ENCODE results near the gene MEIS2. TPM values are rescaled to one million over a fixed set of nuclear protein-coding genes. Genes with fewer than 3 reads are reported as not detected.

The MEIS2 gene
- total RNA-seq, 4 donors from 2014 or later: 7.5 to 40.4 (median 21.2) TPM

- no peaks in the 10 kb centered on the region for H3K27me3 ChIP-seq
- TF ChIP-seq POLR2A (IDR thresholded peaks at IDR 0.05) (no peak), CTCF (IDR thresholded peaks at IDR 0.05) (no peak)
- H3K27ac ChIP-seq: no peak overlapping the region
- H3K36me3 ChIP-seq: no peaks in the 10 kb centered on the region
- no peaks in the 10 kb centered on the region for H3K9me3 ChIP-seq
- no peaks in the 10 kb centered on the region for H3K4me1 ChIP-seq
- no peak for DNase-seq
- H3K4me3 ChIP-seq: no peak overlapping the region
Observed at GRCh38 chr15:36931434-36931833, 168.9 kb downstream of the MEIS2 start.

GRCh38 chr15:36926427-36926825, 173.9 kb downstream of the MEIS2 start:
- H3K9me3 ChIP-seq: no peaks in the 10 kb centered on the region
- no peaks in the 10 kb centered on the region for H3K36me3 ChIP-seq
- no peaks in the 10 kb centered on the region for H3K4me1 ChIP-seq
- DNase-seq: no peak
- H3K27ac ChIP-seq: no peak overlapping the region
- TF ChIP-seq POLR2A (IDR thresholded peaks at IDR 0.05) (no peak), CTCF (IDR thresholded peaks at IDR 0.05) (no peak)
- H3K27me3 ChIP-seq: no peaks in the 10 kb centered on the region
- H3K4me3 ChIP-seq: no peak overlapping the region

- no peak for DNase-seq
- Histone ChIP-seq H3K4me3 (no peak overlapping the region), H3K36me3 (no peaks in the 10 kb centered on the region), H3K9me3 (no peaks in the 10 kb centered on the region), H3K27ac (no peak overlapping the region), H3K4me1 (no peaks in the 10 kb centered on the region), H3K27me3 (no peaks in the 10 kb centered on the region)
- no peak for TF ChIP-seq POLR2A (IDR thresholded peaks at IDR 0.05)
- TF ChIP-seq CTCF (IDR thresholded peaks at IDR 0.05): no peak
Observed at GRCh38 chr15:36925653-36926426, 174.5 kb downstream of the MEIS2 start.

DNA sequence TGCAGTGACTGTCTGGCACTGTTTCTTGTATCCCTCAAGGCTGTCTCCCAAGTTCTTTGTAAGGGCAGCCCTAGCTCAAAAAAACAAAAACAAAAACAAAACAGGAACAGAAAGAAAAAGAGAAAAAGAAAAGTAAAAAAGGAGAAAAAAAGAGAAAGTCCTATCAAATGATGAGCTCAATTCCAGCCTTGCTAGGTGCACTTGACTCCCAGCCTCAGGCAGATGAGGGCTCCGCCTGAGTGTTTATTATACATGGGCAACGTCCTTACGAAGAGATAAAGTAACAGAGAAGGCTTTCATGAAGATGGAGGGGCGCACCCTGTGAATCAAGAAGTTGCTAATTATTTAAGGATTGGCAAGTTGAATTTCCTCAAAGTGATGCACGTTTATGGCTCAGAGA, 175.3 kb downstream of the MEIS2 start:
- Histone ChIP-seq H3K27ac (no peak overlapping the region), H3K4me3 (no peak overlapping the region), H3K27me3 (no peaks in the 10 kb centered on the region), H3K36me3 (no peaks in the 10 kb centered on the region), H3K4me1 (no peaks in the 10 kb centered on the region), H3K9me3 (no peaks in the 10 kb centered on the region)
- no peak for DNase-seq
- TF ChIP-seq POLR2A (IDR thresholded peaks at IDR 0.05): no peak
- TF ChIP-seq CTCF (IDR thresholded peaks at IDR 0.05): no peak

DNA sequence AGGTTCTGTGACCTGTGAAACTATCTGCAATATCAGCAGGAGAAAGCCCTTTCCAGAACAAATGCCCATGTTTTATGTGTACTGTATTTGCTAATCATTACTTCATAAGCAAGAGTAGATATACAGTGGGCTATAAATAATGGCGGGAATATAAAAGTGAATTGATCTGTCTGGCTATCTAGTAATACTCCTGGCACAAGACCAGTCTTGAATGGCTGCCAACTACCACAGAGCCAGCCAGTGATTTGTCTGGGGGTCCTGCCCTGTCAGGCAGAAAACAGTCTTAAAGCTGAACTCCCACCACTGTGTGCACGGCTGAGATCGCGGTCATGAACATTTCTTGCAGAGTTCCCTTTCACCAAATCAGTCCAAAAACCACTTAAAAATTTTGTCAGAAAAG, 176.3 kb downstream of the MEIS2 start:
- no peaks in the 10 kb centered on the region for H3K4me1 ChIP-seq
- H3K27me3 ChIP-seq: no peaks in the 10 kb centered on the region
- H3K4me3 ChIP-seq: no peak overlapping the region
- TF ChIP-seq CTCF (IDR thresholded peaks at IDR 0.05) (no peak), POLR2A (IDR thresholded peaks at IDR 0.05) (no peak)
- no peaks in the 10 kb centered on the region for H3K9me3 ChIP-seq
- no peak for DNase-seq
- no peak overlapping the region for H3K27ac ChIP-seq
- H3K36me3 ChIP-seq: no peaks in the 10 kb centered on the region

Data from Peyer's patch (tissue), 4 donors.